ENCODE results near the gene PRX. TPM values are rescaled to one million over a fixed set of nuclear protein-coding genes. Genes with fewer than 3 reads are reported as not detected.

Gene PRX
- total and polyA plus RNA-seq, 7 donors, result 1.4 to 3.3 (median 2.1) TPM

- peak overlapping the region; percentile 70 for H3K4me3 ChIP-seq
- 0 to 1% (median 1%) methylated on average over 39 to 41 of the region's 41 CpGs for WGBS, 3 donors
- no peaks in the 10 kb centered on the region for H3K4me1 ChIP-seq
- no peaks in the 10 kb centered on the region for H3K36me3 ChIP-seq (ENCODE audit: insufficient read depth in 1 of 2, low read depth in 1 of 2)
- intact Hi-C loops (cut with DNase I), result loop anchor here in 1 of 2 donors (5.0 kb wide), 2 partner anchors 36 to 124 kb away; no protein-coding TSS in a partner anchor
- ATAC-seq (peak; percentile 77 to 84 (median 82)), DNase-seq (peak; percentile 91 to 92)
- no peaks in the 10 kb centered on the region for H3K27me3 ChIP-seq (ENCODE audit: insufficient read depth in 3 of 3, low read length in 2 of 3)
- TF ChIP-seq, protein P1, sequence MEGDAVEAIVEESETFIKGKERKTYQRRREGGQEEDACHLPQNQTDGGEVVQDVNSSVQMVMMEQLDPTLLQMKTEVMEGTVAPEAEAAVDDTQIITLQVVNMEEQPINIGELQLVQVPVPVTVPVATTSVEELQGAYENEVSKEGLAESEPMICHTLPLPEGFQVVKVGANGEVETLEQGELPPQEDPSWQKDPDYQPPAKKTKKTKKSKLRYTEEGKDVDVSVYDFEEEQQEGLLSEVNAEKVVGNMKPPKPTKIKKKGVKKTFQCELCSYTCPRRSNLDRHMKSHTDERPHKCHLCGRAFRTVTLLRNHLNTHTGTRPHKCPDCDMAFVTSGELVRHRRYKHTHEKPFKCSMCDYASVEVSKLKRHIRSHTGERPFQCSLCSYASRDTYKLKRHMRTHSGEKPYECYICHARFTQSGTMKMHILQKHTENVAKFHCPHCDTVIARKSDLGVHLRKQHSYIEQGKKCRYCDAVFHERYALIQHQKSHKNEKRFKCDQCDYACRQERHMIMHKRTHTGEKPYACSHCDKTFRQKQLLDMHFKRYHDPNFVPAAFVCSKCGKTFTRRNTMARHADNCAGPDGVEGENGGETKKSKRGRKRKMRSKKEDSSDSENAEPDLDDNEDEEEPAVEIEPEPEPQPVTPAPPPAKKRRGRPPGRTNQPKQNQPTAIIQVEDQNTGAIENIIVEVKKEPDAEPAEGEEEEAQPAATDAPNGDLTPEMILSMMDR (IDR thresholded peaks at IDR 0.05), result no peak
- H3K27ac ChIP-seq, result peak overlapping the region; percentile 80
- no peaks in the 10 kb centered on the region for H3K9me3 ChIP-seq
Observed at GRCh38 chr19:40403262-40403984, 9.8 kb downstream of the PRX start.

GRCh38 chr19:40400559-40400958, 12.6 kb downstream of the PRX start:
- no peaks in the 10 kb centered on the region for H3K9me3 ChIP-seq
- H3K27ac ChIP-seq, result no peak overlapping the region
- no peaks in the 10 kb centered on the region for H3K4me1 ChIP-seq
- H3K27me3 ChIP-seq (ENCODE audit: insufficient read depth in 3 of 3, low read length in 2 of 3), result no peaks in the 10 kb centered on the region
- no peak overlapping the region for H3K4me3 ChIP-seq
- intact Hi-C loops (cut with DNase I), result loop anchor here in 1 of 2 donors (5.0 kb wide), 2 partner anchors 33 to 127 kb away; no protein-coding TSS in a partner anchor
- TF ChIP-seq, protein P1 (IDR thresholded peaks at IDR 0.05), result no peak
- ATAC-seq, result no peak
- no peaks in the 10 kb centered on the region for H3K36me3 ChIP-seq (ENCODE audit: insufficient read depth in 1 of 2, low read depth in 1 of 2)
- no peak for DNase-seq
- WGBS, 3 donors, result 40 to 71% (median 58%) methylated on average over 2 to 3 of the region's 3 CpGs

GRCh38 chr19:40398417-40399131, 14.6 kb downstream of the PRX start:
- Histone ChIP-seq H3K4me3 (no peak overlapping the region), H3K27me3 (ENCODE audit: insufficient read depth in 3 of 3, low read length in 2 of 3) (no peaks in the 10 kb centered on the region), H3K36me3 (ENCODE audit: insufficient read depth in 1 of 2, low read depth in 1 of 2) (no peaks in the 10 kb centered on the region), H3K9me3 (no peaks in the 10 kb centered on the region), H3K27ac (no peak overlapping the region), H3K4me1 (no peaks in the 10 kb centered on the region)
- ATAC-seq, result peak; percentile 37 to 63 (median 51)
- DNase-seq, result no peak
- 55 to 57% (median 56%) methylated on average over 47 to 49 of the region's 49 CpGs for WGBS, 3 donors
- intact Hi-C loops (cut with DNase I), result loop anchor here (5.0 kb wide), 1 partner anchor 41 kb away; no protein-coding TSS in a partner anchor
- TF ChIP-seq, protein P1 (IDR thresholded peaks at IDR 0.05), result no peak

DNA sequence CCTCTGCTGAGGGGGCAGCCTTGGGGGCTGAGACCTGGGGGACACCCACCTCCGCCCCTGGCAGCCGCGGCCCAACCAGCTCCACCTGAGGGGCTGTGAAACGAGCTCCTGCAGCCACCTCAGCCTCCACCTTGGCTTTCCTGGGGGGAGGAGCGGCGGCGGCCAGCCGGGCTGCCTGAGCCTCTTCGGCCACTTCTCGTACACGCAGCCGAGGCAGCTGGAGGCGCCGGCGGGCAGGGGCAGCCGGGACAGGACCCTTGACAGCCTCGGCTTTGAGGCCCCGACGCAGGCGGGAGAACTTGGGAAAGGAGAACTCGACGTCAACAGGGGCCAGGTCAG, 15.6 kb downstream of the PRX start:
- Histone ChIP-seq H3K9me3 (no peaks in the 10 kb centered on the region), H3K4me3 (no peak overlapping the region), H3K27ac (no peak overlapping the region), H3K36me3 (ENCODE audit: insufficient read depth in 1 of 2, low read depth in 1 of 2) (no peaks in the 10 kb centered on the region), H3K4me1 (no peaks in the 10 kb centered on the region), H3K27me3 (ENCODE audit: insufficient read depth in 3 of 3, low read length in 2 of 3) (no peaks in the 10 kb centered on the region)
- ATAC-seq (no peak), DNase-seq (no peak)
- 93 to 96% (median 95%) methylated on average over 19 to 22 of the region's 22 CpGs for WGBS, 3 donors
- intact Hi-C loops (cut with DNase I), result loop anchor here (5.0 kb wide), 1 partner anchor 40 kb away; no protein-coding TSS in a partner anchor
- TF ChIP-seq, protein P1 (IDR thresholded peaks at IDR 0.05), result no peak
